NCI-H128 (cell line): ENCODE results near the gene SLC35F2.
"Not testable (repeated sequence)": the region's sequence is repeated elsewhere in the genome, so short reads cannot be mapped to it uniquely, and the experiment has no call there.

Experiments used
- DNase-seq: peaks from one replicate; lab custom pipeline; 2025; ENCODE audit not compliant: unreplicated experiment; lab: John Stamatoyannopoulos, UW

SLC35F2 gene

GRCh38 chr11:107858217-107859070, at the start of gene SLC35F2:
Gene SLC35F2 (minus strand): TSS chr11:107858787. CDS start chr11:107858767, 20 bp downstream.
- DNase-seq: peak; percentile 57

GRCh38 chr11:107908211-107908610, 49.6 kb upstream of the SLC35F2 start:
- DNase-seq: no peak

- DNase-seq: no peak
Observed at GRCh38 chr11:107898270-107898669, 39.7 kb upstream of the SLC35F2 start.

GRCh38 chr11:107882095-107882820, 23.7 kb upstream of the SLC35F2 start:
- no peak for DNase-seq

- not testable (repeated sequence) for DNase-seq
Observed at GRCh38 chr11:107881471-107881870, 22.9 kb upstream of the SLC35F2 start.

- no peak for DNase-seq
Observed at GRCh38 chr11:107876141-107876540, 17.6 kb upstream of the SLC35F2 start.

GRCh38 chr11:107864591-107864990, 6.0 kb upstream of the SLC35F2 start:
- DNase-seq: no peak

- DNase-seq: no peak
Observed at GRCh38 chr11:107860688-107861087, 2.1 kb upstream of the SLC35F2 start.

- not testable (repeated sequence) for DNase-seq
Observed at GRCh38 chr11:107860240-107860620, 1.6 kb upstream of the SLC35F2 start.

- peak; percentile 46 for DNase-seq
Observed at GRCh38 chr11:107859459-107860239, 1.1 kb upstream of the SLC35F2 start.

- no peak for DNase-seq
Observed at GRCh38 chr11:107857550-107858216, 904 bp downstream of the SLC35F2 start.

- DNase-seq: no peak
Observed at GRCh38 chr11:107856981-107857517, 1.5 kb downstream of the SLC35F2 start.

GRCh38 chr11:107856180-107856980, 2.2 kb downstream of the SLC35F2 start:
- DNase-seq: no peak

GRCh38 chr11:107853070-107853469, 5.5 kb downstream of the SLC35F2 start:
- DNase-seq: no peak

- no peak for DNase-seq
Observed at GRCh38 chr11:107851704-107852310, 6.8 kb downstream of the SLC35F2 start.

- DNase-seq: no peak
Observed at GRCh38 chr11:107849790-107850189, 8.8 kb downstream of the SLC35F2 start.

GRCh38 chr11:107848345-107848744, 10.2 kb downstream of the SLC35F2 start:
- DNase-seq: no peak

- no peak for DNase-seq
Observed at GRCh38 chr11:107847184-107847583, 11.4 kb downstream of the SLC35F2 start.

- no peak for DNase-seq
Observed at GRCh38 chr11:107844041-107844440, 14.5 kb downstream of the SLC35F2 start.
